ENCODE results near the gene TNNT2. TPM values are rescaled to one million over a fixed set of nuclear protein-coding genes. Genes with fewer than 3 reads are reported as not detected.

Gene TNNT2
- total and polyA plus RNA-seq, 2 of the 4 experiments (the other 2 are of a cell fraction): 0.18 to 1.2 TPM

- ATAC-seq (ENCODE audit: low read depth): no peak
- H3K9ac ChIP-seq (ENCODE audit: low read depth, low read length): no peak overlapping the region
- peaks cover 89% of the 10 kb centered on the region for H3K27me3 ChIP-seq (ENCODE audit: control insufficient read depth, insufficient read depth, low read length)
- no peak overlapping the region for H2AFZ ChIP-seq (replicated peaks; ENCODE audit: low read length, poor library complexity)
- H3K27ac ChIP-seq (ENCODE audit: insufficient read depth, low read length): no peak overlapping the region
- no peaks in the 10 kb centered on the region for H4K20me1 ChIP-seq (ENCODE audit: insufficient read depth, low read length)
- dilution Hi-C loops (cut with HindIII; ENCODE audit: low sequenced_read_pairs, unreplicated experiment) (no loop called here), in situ Hi-C loops (cut with MboI; ENCODE audit: low sequenced_read_pairs) (no loop called here), intact Hi-C loops (cut with micrococcal nuclease) (no loop called here)
- H2BK15ac ChIP-seq (ENCODE audit: low read depth, low read length): no peak overlapping the region
- no TSS peak for BruUV-seq (replicated peaks)
- no peak overlapping the region for H3K14ac ChIP-seq (replicated peaks; ENCODE audit: low read depth, low read length)
- H4K91ac ChIP-seq (ENCODE audit: insufficient read depth, low read depth, low read length): no peak overlapping the region
- H3K4me1 ChIP-seq (ENCODE audit: control insufficient read depth, insufficient read depth, low read length): no peaks in the 10 kb centered on the region
- H3K56ac ChIP-seq (ENCODE audit: extremely low read depth, insufficient read depth, low read length): no peak overlapping the region
- H3K4me2 ChIP-seq (ENCODE audit: low read depth, low read length): no peak overlapping the region
- no peak for TF ChIP-seq RFX5 (IDR thresholded peaks at IDR 0.05; ENCODE audit: low read depth, low read length)
- no peak for TF ChIP-seq NFE2L2 (IDR thresholded peaks at IDR 0.05; ENCODE audit: low read depth, low read length)
- TF ChIP-seq POLR2A (IDR thresholded peaks at IDR 0.05; ENCODE audit: low read depth, low read length): no peak
- no peak for TF ChIP-seq RCOR1 (IDR thresholded peaks at IDR 0.05; ENCODE audit: insufficient replicate concordance, low read length)
- TF ChIP-seq BHLHE40 (IDR thresholded peaks at IDR 0.05; ENCODE audit: low read depth, low read length): no peak
- no peak for TF ChIP-seq CEBPB (IDR thresholded peaks at IDR 0.05; ENCODE audit: low read depth, low read length)
- TF ChIP-seq MAFK (IDR thresholded peaks at IDR 0.05; ENCODE audit: low read depth, low read length): no peak
- no peak for TF ChIP-seq CTCF (conservative IDR thresholded peaks at IDR 0.05; ENCODE audit: low read depth, low read length)
- no peak for TF ChIP-seq USF2 (IDR thresholded peaks at IDR 0.05; ENCODE audit: low read depth, low read length)
- no peak for TF ChIP-seq FOS (IDR thresholded peaks at IDR 0.05; ENCODE audit: low read depth, low read length)
- no peak for TF ChIP-seq MAZ (IDR thresholded peaks at IDR 0.05; ENCODE audit: borderline replicate concordance, low read depth, low read length)
- no peak for TF ChIP-seq SMC3 (IDR thresholded peaks at IDR 0.05; ENCODE audit: low read depth, low read length)
- H2BK120ac ChIP-seq (ENCODE audit: low read depth, low read length): no peak overlapping the region
- no peak overlapping the region for H3K4ac ChIP-seq (ENCODE audit: low read depth, low read length)
- H3K36me3 ChIP-seq (ENCODE audit: control insufficient read depth, insufficient read depth, low read length): no peaks in the 10 kb centered on the region
- ChIA-PET POLR2A (ENCODE audit: unreplicated experiment) (no interaction called here), CTCF (no interaction called here)
- no peak overlapping the region for H4K5ac ChIP-seq (ENCODE audit: low read depth, low read length)
- H3K9me1 ChIP-seq (ENCODE audit: insufficient read depth, low read length): no peaks in the 10 kb centered on the region
- no peak overlapping the region for H2BK20ac ChIP-seq (ENCODE audit: low read depth, low read length)
- H3K18ac ChIP-seq (ENCODE audit: low read depth, low read length): no peak overlapping the region
- no peak overlapping the region for H2BK5ac ChIP-seq (ENCODE audit: low read depth, low read length, poor library complexity, severe bottlenecking)
- no peak overlapping the region for H2AK5ac ChIP-seq (ENCODE audit: low read depth, low read length)
- DNase-seq: peak; percentile 13
- H2AK9ac ChIP-seq (replicated peaks; ENCODE audit: low read depth, low read length, poor library complexity): no peak overlapping the region
- no peaks in the 10 kb centered on the region for H3K79me1 ChIP-seq (ENCODE audit: low read depth in 1 of 2, low read length in 2 of 2)
- WGBS, 2 experiments (ENCODE audit: extremely low coverage in 2 of 2, insufficient read length in 1 of 2): no CpG with 5 or more reads among the region's 4 CpGs
- no peak overlapping the region for H3K4me3 ChIP-seq (ENCODE audit: insufficient read depth, low read depth, low read length)
- no peak overlapping the region for H3K23ac ChIP-seq (ENCODE audit: low read depth, low read length)
- H3K9me3 ChIP-seq (ENCODE audit: control insufficient read depth, insufficient read depth, low read length): no peaks in the 10 kb centered on the region
- no peak overlapping the region for H4K8ac ChIP-seq (ENCODE audit: low read depth in 2 of 2, low read length in 2 of 2)
These were observed 66.5 kb downstream of the TNNT2 start for GRCh38 chr1:201310986-201311355.

All from IMR-90 (cell line).